ENCODE results near the gene DUSP11. TPM values are rescaled to one million over a fixed set of nuclear protein-coding genes. Genes with fewer than 3 reads are reported as not detected.

DUSP11 gene
- total RNA-seq, 4 donors from 2014 or later: 19.8 to 34.1 (median 25.3) TPM

DNA sequence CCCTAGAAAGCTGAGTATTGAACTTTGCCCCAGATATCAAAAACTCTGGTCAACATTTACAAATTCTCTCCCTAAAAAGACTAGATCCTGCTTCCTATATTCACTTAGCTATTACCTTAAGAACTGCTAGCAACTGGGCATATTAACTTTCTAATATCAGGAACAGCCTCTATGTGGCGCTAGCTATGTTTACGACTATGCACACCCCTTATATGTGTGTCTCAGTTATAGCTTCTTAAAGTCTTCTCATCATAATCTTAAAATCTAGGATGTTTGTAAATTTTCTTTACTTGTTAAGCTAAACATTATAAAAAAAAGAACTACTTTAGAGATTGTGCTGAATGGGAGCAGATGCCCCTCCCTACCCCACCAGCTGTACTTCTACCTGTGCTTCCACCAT lies 47.1 kb upstream of the DUSP11 start:
- no peak for TF ChIP-seq EP300 (IDR thresholded peaks at IDR 0.05)
- TF ChIP-seq, protein P1, sequence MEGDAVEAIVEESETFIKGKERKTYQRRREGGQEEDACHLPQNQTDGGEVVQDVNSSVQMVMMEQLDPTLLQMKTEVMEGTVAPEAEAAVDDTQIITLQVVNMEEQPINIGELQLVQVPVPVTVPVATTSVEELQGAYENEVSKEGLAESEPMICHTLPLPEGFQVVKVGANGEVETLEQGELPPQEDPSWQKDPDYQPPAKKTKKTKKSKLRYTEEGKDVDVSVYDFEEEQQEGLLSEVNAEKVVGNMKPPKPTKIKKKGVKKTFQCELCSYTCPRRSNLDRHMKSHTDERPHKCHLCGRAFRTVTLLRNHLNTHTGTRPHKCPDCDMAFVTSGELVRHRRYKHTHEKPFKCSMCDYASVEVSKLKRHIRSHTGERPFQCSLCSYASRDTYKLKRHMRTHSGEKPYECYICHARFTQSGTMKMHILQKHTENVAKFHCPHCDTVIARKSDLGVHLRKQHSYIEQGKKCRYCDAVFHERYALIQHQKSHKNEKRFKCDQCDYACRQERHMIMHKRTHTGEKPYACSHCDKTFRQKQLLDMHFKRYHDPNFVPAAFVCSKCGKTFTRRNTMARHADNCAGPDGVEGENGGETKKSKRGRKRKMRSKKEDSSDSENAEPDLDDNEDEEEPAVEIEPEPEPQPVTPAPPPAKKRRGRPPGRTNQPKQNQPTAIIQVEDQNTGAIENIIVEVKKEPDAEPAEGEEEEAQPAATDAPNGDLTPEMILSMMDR (IDR thresholded peaks at IDR 0.05): peak in 1 of 5 experiments; percentile 16
- Histone ChIP-seq H3K9me3 (no peaks in the 10 kb centered on the region), H3K27me3 (no peaks in the 10 kb centered on the region), H3K4me1 (peaks cover 0 to 42% (median 21%) of the 10 kb centered on the region in 4 donors), H3K36me3 (peaks cover 0 to 8% (median 0%) of the 10 kb centered on the region in 3 donors), H3K4me3 (no peak overlapping the region), H3K27ac (no peak overlapping the region)
- DNase-seq (ENCODE audit: low spot score in 2 of 2): no peak
- 26 to 27% methylated on average over 2 of the region's 2 CpGs for WGBS, 2 donors

GRCh38 chr2:73825408-73825807 lies 45.5 kb upstream of the DUSP11 start:
- no peak for TF ChIP-seq POLR2A (IDR thresholded peaks at IDR 0.05)
- TF ChIP-seq EP300 (IDR thresholded peaks at IDR 0.05): no peak
- TF ChIP-seq, protein P1 (IDR thresholded peaks at IDR 0.05): no peak
- Histone ChIP-seq H3K27me3 (no peaks in the 10 kb centered on the region), H3K4me3 (no peak overlapping the region), H3K4me1 (peaks cover 0 to 26% (median 14%) of the 10 kb centered on the region in 4 donors), H3K36me3 (no peaks in the 10 kb centered on the region), H3K9me3 (no peaks in the 10 kb centered on the region), H3K27ac (no peak overlapping the region)
- WGBS, 2 donors: 60 to 71% methylated on average over 4 of the region's 4 CpGs
- DNase-seq (ENCODE audit: low spot score in 2 of 2): no peak

DNA sequence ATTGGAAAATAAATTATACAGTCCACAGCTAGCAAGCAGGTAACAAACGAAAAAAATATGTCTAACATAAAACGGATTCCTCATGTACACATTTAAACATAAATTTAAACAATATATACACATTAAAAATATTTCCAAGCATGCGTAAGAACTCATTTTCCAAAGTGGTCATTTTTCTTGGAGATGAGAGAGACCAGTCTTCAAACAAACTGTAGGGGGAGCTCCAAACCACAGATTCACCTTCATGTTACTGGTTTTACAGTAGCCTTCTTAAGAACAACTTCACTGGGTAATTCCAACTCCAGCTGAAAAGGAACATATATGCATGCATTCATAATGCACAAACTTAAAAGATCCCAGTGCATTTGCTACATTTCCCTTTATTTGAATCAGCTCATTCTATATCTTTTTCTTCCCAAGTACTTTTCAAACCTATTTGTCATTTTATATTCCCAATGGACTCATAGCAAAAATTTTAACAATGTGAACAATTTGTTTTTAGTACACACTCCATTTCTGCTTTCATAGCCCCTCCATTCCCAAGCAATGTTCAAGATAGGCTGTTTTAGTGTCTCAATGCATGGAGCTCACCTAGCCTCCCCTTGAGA lies 44.1 kb upstream of the DUSP11 start:
- H3K9me3 ChIP-seq: no peaks in the 10 kb centered on the region
- peak in 1 of 2 donors; percentile 21 for DNase-seq (ENCODE audit: low spot score in 2 of 2)
- H3K4me1 ChIP-seq: peaks cover 0 to 14% (median 4%) of the 10 kb centered on the region in 4 donors
- TF ChIP-seq, protein P1 (IDR thresholded peaks at IDR 0.05): peak; percentile 75 to 82 (median 79)
- TF ChIP-seq POLR2A (IDR thresholded peaks at IDR 0.05) (no peak), EP300 (IDR thresholded peaks at IDR 0.05) (no peak)
- WGBS, 2 donors: 2 to 8% methylated on average over 3 of the region's 3 CpGs
- no peak overlapping the region for H3K27ac ChIP-seq
- no peak overlapping the region for H3K4me3 ChIP-seq
- H3K27me3 ChIP-seq: peaks cover 0 to under 1% of the 10 kb centered on the region in 2 donors
- no peaks in the 10 kb centered on the region for H3K36me3 ChIP-seq

GRCh38 chr2:73823416-73823815 lies 43.5 kb upstream of the DUSP11 start:
- Histone ChIP-seq H3K4me3 (no peak overlapping the region), H3K9me3 (no peaks in the 10 kb centered on the region), H3K4me1 (peaks cover 0 to 14% (median 4%) of the 10 kb centered on the region in 4 donors), H3K36me3 (no peaks in the 10 kb centered on the region), H3K27ac (no peak overlapping the region), H3K27me3 (peaks cover 0 to 5% of the 10 kb centered on the region in 2 donors)
- WGBS, 2 donors: 41 to 43% methylated on average over 2 of the region's 2 CpGs
- no peak for DNase-seq (ENCODE audit: low spot score in 2 of 2)
- TF ChIP-seq POLR2A (IDR thresholded peaks at IDR 0.05): no peak
- TF ChIP-seq EP300 (IDR thresholded peaks at IDR 0.05): no peak
- TF ChIP-seq, protein P1 (IDR thresholded peaks at IDR 0.05): no peak

GRCh38 chr2:73822991-73823390 lies 43.1 kb upstream of the DUSP11 start:
- no peak overlapping the region for H3K4me3 ChIP-seq
- no peaks in the 10 kb centered on the region for H3K9me3 ChIP-seq
- TF ChIP-seq POLR2A (IDR thresholded peaks at IDR 0.05) (no peak), EP300 (IDR thresholded peaks at IDR 0.05) (no peak)
- TF ChIP-seq, protein P1 (IDR thresholded peaks at IDR 0.05): no peak
- DNase-seq (ENCODE audit: low spot score in 2 of 2): no peak
- peaks cover 0 to 9% (median 2%) of the 10 kb centered on the region in 4 donors for H3K4me1 ChIP-seq
- peaks cover 0 to 8% of the 10 kb centered on the region in 2 donors for H3K27me3 ChIP-seq
- H3K36me3 ChIP-seq: no peaks in the 10 kb centered on the region
- 66 to 71% methylated on average over 2 of the region's 2 CpGs for WGBS, 2 donors
- no peak overlapping the region for H3K27ac ChIP-seq
